Stromal cell of bone marrow (primary cell): Measurements from ENCODE around the gene SLC31A1.
"Not testable (repeated sequence)": the region's sequence is repeated elsewhere in the genome, so short reads cannot be mapped to it uniquely, and the experiment has no call there.

Source experiments
- DNase-seq: peaks from one replicate; pipeline ENCODE4 v3.0.0-alpha.2; 2012; ENCODE audit warnings: low read depth

SLC31A1 gene

DNA sequence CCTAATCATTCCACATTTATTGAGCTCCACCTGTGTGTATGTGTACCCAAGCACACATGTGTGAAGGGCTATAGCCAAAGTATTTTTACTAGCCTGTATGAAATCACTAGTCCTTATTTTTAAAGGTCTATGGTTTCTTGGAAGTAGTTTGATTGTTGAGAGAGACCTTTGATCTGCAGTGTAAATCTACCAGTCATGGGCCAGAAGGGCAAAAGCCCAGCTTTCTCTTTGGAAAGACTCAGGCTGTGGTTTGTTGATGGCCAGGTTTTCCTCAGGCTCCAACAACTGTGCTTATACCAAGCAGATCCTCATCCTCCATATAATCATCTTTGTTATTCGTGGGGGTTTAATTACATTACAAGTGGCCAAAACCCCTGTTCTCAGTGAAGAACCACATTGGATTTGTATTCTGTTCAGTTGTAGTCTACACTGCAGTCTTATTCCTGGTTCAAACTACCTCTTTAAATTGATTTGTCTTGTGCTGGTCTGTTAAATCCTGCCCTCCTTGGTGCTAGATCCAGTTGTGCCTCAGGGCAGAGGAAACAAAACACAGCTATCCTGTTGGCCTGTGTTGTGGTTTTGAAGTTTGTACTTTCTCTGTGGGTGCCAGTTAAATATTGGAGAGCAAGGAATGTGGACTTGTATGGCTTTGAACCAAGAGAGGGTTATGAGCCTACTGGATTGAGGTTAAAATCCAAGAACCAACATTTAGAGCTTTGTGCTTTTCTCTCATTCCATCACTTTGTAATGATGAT is 40.8 kb downstream of the SLC31A1 start:
- no peak for DNase-seq

- DNase-seq = no peak
Measured at GRCh38 chr9:113266174-113266573, 44.8 kb downstream of the SLC31A1 start.

DNA sequence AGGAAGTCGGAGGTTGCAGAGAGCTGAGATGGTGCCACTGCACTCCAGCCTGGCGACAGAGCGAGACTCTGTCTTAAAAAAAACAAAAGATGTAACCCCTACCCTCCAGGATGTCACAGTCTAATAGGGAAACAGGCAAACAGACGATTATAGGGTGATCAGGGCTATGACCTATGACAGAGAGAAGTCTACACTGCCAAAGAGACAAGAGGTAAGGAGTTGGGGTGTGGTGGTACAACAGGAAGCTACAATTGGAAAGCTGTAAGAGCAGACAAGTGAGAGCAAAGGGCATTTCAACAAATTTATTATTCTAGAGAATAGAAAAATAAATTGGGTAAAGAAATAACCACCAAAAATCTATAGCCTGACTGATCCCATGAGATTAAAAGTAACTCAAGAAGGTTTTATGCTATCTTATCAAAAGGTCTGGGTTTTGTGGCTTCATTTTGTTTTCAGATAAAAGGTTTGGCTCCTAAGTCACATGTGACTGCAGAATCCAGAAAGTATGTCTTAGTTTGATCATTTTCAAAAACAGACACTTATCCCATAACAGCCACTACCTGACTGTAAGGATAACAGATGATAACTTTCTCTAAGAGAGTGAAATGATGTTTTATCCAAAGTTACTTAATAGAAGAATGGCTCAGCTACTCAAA is 46.7 kb downstream of the SLC31A1 start:
- no peak for DNase-seq

DNA sequence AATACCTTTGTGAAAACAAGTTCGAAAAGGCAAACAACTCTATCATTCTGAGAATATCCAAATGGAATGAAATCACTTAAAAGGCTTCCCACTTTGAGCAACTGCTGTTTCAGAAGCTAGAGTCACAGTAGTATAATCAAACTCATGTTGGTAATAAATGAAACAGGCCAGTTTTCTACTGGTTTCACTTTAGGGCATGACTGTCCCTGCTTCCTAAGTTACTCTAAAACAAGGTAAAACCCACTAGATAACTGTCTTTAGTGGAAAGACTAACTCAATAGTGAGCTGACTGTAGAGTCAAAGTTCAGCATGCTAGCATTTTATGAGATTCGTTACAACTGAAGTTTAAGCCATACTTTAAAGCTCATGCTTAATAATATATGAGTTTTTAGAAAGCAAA is 48.0 kb downstream of the SLC31A1 start:
- no peak for DNase-seq

DNA sequence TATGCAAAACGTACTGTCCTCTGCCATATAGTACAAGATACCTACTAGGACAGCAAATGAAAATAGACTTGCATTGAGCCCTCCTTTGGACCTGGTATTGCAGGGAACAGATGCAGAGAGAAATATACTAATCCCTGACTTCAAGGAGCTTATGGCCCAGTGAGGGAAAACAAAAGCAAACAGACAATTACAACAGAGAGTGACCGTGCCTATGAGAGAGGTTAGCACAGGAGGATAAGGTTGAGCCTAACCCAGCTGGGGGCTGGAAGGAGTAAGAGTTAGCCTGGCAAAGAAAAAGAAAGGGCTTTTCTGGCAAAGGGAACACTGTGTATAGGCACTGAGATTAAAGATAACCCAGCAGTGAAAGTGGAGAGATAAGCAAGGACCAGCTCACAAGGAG is 48.5 kb downstream of the SLC31A1 start:
- DNase-seq = no peak

GRCh38 chr9:113274474-113275156 is 53.3 kb downstream of the SLC31A1 start:
- DNase-seq = peak; percentile 35

DNA sequence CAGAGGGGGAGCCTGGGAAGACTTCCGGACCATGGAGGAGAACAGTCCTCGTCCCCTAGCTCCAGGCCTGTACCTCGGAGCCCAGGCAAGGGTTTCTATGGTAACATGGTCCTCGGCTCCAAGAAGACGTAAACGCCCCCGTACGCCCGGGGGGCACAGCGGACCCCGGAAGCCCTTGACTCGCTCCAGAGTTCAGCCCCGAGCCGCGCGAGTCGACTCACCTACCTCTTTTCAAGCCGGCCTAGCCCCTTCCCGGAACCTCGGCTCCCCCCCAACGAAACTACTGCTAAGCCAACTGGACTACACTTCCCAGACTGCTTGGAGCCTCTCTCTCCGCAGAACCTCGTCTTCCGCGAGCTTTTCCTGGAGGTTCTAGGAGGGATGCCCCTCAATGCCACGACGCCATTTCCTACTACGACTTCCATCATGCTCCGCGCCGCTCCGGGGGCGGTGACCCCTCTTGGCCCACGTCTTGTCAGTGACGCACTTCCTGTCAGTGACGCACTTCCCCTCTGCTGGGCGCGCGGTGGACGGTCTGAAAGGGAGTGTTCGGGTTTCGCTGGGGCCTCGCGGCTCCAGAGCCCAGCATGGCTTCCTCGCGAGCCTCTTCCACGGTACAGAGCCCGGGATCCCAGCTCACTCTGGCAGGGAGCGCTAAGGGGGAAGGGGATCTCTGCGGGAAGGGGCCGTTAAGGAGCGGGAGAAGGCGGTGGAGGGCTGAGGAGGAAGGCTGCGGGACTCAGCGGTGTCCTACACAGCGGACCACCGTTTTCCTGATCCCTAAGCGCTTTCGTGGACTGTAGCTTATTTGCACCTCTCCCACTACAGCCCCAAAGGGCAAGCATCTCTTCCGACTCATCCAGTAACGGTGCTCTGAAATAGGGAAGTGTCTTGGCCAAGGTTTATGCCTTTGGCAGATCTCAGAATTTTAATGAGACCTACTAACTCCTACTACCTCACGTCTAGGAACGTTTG is 54.1 kb downstream of the SLC31A1 start, which contains the start of the genes CDC26 and PRPF4:
TSS of gene CDC26 (minus strand) at position 416 of the 975 bp plus-strand sequence. CDS start 3,065 bp downstream, outside the sequence.
TSS of gene PRPF4 (plus strand) at position 502 of the 975 bp plus-strand sequence. CDS start at position 588, 86 bp downstream.
- DNase-seq = peak; percentile 98

DNA sequence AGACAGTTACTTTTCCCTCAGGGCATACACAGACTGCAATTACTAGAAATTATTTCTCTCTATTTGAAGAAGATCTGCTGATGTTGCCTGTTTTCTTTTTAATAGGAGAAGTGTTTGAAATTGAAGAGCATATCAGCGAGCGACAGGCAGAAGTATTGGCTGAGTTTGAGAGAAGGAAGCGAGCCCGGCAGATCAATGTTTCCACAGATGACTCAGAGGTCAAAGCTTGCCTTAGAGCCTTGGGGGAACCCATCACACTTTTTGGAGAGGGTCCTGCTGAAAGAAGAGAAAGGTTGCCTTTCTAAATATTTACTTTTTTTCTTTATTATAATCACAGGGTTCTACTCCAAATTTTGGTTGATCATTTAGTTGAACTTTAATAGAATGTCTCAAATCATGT is 57.5 kb downstream of the SLC31A1 start:
- no peak for DNase-seq

- DNase-seq = no peak
Measured at GRCh38 chr9:113281356-113281755, 60.0 kb downstream of the SLC31A1 start.

DNA sequence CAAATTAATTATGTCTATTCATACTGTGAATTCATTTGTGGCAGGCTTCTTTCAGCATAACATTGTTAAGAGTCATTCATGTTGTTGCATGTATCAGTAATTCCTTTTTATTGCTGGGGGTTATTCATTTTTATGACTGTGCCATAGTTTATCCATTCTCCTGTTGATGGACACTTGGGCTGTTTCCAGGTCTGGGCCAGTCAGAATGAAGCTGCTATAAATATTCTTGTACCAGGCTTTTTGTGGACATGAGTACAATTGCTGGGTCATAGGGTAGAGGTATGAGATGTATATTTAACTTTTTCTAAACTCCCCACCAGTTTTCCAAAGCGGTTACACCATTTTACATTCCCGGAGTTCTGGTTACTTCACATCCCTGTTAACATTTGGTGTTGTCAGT is 67.7 kb downstream of the SLC31A1 start:
- DNase-seq = no peak

GRCh38 chr9:113290052-113290607 is 68.8 kb downstream of the SLC31A1 start:
- no peak for DNase-seq

- DNase-seq = peak; percentile 57
Measured at GRCh38 chr9:113293285-113293878, 72.0 kb downstream of the SLC31A1 start.

DNA sequence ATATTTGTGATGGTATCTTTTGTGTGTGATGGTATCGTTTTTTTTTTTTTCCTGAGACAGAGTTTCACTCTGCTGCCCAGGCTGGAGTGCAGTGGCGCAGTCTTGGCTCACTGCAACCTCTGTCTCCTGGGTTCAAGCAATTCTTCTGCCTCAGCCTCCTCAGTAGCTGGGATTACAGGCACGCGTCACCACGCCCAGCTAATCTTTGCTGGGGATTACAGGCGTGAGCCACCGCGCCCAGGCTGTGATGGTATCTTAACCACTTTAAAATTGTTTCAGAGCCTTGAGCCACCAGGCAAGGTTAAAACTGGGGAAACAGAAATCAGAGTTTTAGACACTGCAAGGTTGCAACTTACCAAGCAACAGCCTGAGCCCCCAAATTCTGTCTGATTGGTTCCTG is 74.9 kb downstream of the SLC31A1 start:
- DNase-seq = not testable (repeated sequence)

DNA sequence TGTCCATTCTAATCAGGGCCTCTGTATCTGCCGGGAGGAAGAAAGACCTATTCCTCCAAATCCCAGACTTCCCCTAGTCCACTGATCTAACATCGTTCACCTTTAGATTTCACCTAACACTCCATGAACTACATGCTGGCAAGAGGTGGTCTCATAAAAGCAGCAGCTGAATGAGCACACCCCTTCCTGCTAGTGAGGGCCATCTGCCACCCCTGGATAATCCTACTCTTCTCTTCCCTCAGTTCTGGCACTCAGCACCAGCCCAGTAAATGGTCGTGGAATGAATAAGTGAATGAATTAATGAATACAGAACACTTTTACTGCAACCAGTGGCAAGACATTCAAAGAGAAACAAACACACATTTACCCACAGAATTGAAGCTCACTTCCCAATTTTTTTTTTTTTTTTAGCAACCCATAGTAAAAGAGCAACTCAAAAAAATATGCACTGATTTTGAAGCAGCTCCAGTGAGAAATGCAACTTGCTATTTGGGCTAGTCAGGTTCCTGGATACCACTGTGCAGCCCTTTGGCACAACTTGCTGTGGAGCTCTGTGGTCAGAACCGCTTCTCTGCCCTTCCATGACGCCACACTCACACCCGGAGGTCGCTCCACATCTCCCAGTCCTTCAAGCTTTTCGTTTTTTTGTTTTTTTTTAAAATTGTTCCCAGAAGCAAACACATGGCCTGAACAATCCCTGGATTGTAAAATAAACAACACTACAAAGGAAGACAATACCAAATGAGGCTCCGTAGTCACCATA is 75.6 kb downstream of the SLC31A1 start:
- DNase-seq = peak; percentile 10

DNA sequence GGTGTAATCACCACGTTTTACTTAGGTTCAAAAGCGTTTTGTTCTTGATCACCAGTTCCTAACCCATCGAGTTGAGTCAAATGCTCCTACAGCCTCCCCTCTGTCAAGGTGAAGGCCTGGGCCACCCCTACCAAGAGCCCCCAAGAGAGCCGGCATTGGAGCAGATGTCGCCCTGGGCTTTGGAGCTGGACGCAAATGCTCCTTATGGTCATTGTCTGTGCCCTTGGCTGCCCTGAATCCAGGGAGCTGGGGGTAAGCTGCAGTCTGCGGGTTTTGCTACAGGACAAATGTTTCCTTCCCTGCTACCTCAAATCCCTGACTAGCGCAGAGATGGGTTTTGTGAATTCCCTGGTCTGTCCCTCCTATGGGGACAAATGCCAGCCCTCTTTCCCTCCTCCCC is 77.0 kb downstream of the SLC31A1 start:
- DNase-seq = no peak

GRCh38 chr9:113298924-113299770 is 77.8 kb downstream of the SLC31A1 start:
- no peak for DNase-seq

- no peak for DNase-seq
Measured at GRCh38 chr9:113299800-113300292, 78.5 kb downstream of the SLC31A1 start.

DNA sequence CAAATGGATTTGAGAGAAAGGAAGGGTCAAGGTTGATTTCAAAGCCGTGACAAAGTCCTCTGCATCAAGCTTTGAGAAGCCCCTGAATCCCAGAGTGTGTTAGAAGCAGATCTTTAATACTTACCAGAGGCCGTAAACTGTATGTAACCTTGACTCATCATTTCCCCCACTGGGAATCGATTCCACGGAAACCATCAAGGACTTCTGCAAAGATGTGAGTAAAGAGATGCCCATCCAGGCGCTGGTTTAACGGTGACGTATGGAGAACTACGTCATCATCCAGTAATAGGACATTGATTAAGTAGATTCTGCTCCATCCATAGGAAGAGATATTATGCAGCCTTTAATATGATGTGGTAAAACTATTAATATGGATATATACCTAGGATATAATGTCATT is 80.2 kb downstream of the SLC31A1 start:
- no peak for DNase-seq
